Endothelial cell of umbilical vein (primary cell): ENCODE results near the gene CLC. TPM values are rescaled to one million over a fixed set of nuclear protein-coding genes. Genes with fewer than 3 reads are reported as not detected.
"Not testable (repeated sequence)": the region's sequence is repeated elsewhere in the genome, so short reads cannot be mapped to it uniquely, and the experiment has no call there.

Experiments
- BruUV-seq: library from RNA; stranded (reverse); fragments of 400-500 nt; replicated peaks from 2 replicates; lab custom pipeline; 2021; lab: Mats Ljungman, UMichigan
- CTCF ChIA-PET: fragments of 300-600, 350-600 bp; sonication (Branson Sonifier 250); formaldehyde crosslinking; loops from one replicate; lab custom pipeline; 2021; ENCODE audit warnings: antibody characterized with exemption, inconsistent platforms; lab: Charles Lee
- POLR2A ChIA-PET: fragments of 300-600, 350-600 bp; sonication (Branson Sonifier 250); formaldehyde crosslinking; loops from one replicate; lab custom pipeline; 2021; ENCODE audit warnings: antibody characterized with exemption, inconsistent platforms; lab: Charles Lee
- DNase-seq: peaks from one replicate; pipeline ENCODE4 v3.0.0-alpha.2; 2011; ENCODE audit warnings: low read depth, low spot score
- FAIRE-seq: peaks from 2 replicates; lab custom pipeline; 2011; peaks lifted over from hg19 to GRCh38; lab: Jason Lieb, UNC
- H2AFZ ChIP-seq: 2 replicates; pipeline ENCODE4 v1.6.0; 2012; ENCODE audit warnings: low read depth, low read length, control low read depth, inconsistent platforms
- H3K27ac ChIP-seq: 2 replicates; pipeline ENCODE4 v1.5.1; 2011; ENCODE audit warnings: low read depth, mild to moderate bottlenecking, control low read depth, low read length, moderate library complexity; ENCODE audit not compliant: insufficient read depth
- H3K27me3 ChIP-seq, 2 experiments: 2 replicates each; pipeline versions ENCODE4 v1.6.0 to v1.6.1; 2011; ENCODE audit warnings: low read length in 2 of 2, mixed read lengths in 1 of 2; ENCODE audit not compliant: control insufficient read depth in 2 of 2, insufficient read depth in 2 of 2
- H3K36me3 ChIP-seq, 2 experiments: 2 replicates in 1 of 2; 3 replicates in 1 of 2; pipeline ENCODE4 v1.5.1; 2011; ENCODE audit warnings: low read length in 2 of 2, mild to moderate bottlenecking in 1 of 2, moderate library complexity in 1 of 2; ENCODE audit not compliant: control insufficient read depth in 2 of 2, insufficient read depth in 2 of 2; ENCODE audit errors: extremely low read depth in 1 of 2
- H3K4me1 ChIP-seq: 3 replicates; pipeline ENCODE4 v1.5.1; 2011; ENCODE audit warnings: mild to moderate bottlenecking, low read length; ENCODE audit not compliant: control insufficient read depth, insufficient read depth; ENCODE audit errors: extremely low read depth
- H3K4me2 ChIP-seq: 2 replicates; pipeline ENCODE4 v1.6.1; 2011; ENCODE audit warnings: low read length, control low read depth, mixed read lengths; ENCODE audit not compliant: insufficient read depth
- H3K4me3 ChIP-seq, 3 experiments: fragments of 200-600 bp in 1 of 3; sonication (generic), shearing (Covaris generic) in 1 of 3; replicated peaks in 1 of 3; 2 replicates each; pipeline ENCODE4 v1.5.1; 2011 to 2016; ENCODE audit warnings: control low read depth in 3 of 3, low read length in 3 of 3, mild to moderate bottlenecking in 2 of 3, inconsistent platforms in 1 of 3, low read depth in 1 of 3, moderate library complexity in 1 of 3; ENCODE audit not compliant: insufficient read depth in 1 of 3
- H3K79me2 ChIP-seq: 2 replicates; pipeline ENCODE4 v1.6.0; 2012; ENCODE audit warnings: low read length, inconsistent platforms; ENCODE audit not compliant: control insufficient read depth, insufficient read depth
- H3K9ac ChIP-seq: replicated peaks from 2 replicates; pipeline ENCODE3; 2011; ENCODE audit warnings: low read length, control low read depth; ENCODE audit not compliant: insufficient read depth; ENCODE audit errors: extremely low read depth
- H3K9me1 ChIP-seq: replicated peaks from 3 replicates; pipeline ENCODE4 v1.6.0; 2011; ENCODE audit warnings: mild to moderate bottlenecking, low read length; ENCODE audit not compliant: control insufficient read depth, insufficient read depth; ENCODE audit errors: extremely low read depth
- H3K9me3 ChIP-seq: replicated peaks from 2 replicates; pipeline ENCODE4 v1.5.1; 2012; ENCODE audit warnings: low read length, inconsistent platforms; ENCODE audit not compliant: control insufficient read depth, insufficient read depth
- H4K20me1 ChIP-seq: replicated peaks from 2 replicates; pipeline ENCODE3; 2011; ENCODE audit warnings: mild to moderate bottlenecking, low read length; ENCODE audit not compliant: control insufficient read depth, insufficient read depth; ENCODE audit errors: extremely low read depth
- EZH2 ChIP-seq: IDR thresholded peaks from 2 replicates; pipeline ENCODE4 v1.6.1; 2012; ENCODE audit warnings: borderline replicate concordance, low read depth, mild to moderate bottlenecking, moderate library complexity, low read length, inconsistent platforms; ENCODE audit not compliant: severe bottlenecking
- FOS ChIP-seq: IDR thresholded peaks from 2 replicates; pipeline ENCODE4 v1.6.1; 2011; ENCODE audit warnings: mild to moderate bottlenecking, low read length, moderate library complexity, borderline replicate concordance; ENCODE audit not compliant: insufficient read depth
- GATA2 ChIP-seq: IDR thresholded peaks from 2 replicates; pipeline ENCODE4 v1.7.0; 2011; ENCODE audit warnings: low read depth, mild to moderate bottlenecking, moderate library complexity, mixed read lengths, low read length; ENCODE audit not compliant: insufficient read length, insufficient read depth
- JUN ChIP-seq: IDR thresholded peaks from 2 replicates; pipeline ENCODE4 v1.6.1; 2011; ENCODE audit warnings: borderline replicate concordance, low read depth; ENCODE audit not compliant: insufficient read length, insufficient read depth
- MAX ChIP-seq: IDR thresholded peaks from 2 replicates; pipeline ENCODE4 v1.6.1; 2011; ENCODE audit not compliant: insufficient read depth, insufficient read length
- MYC ChIP-seq: IDR thresholded peaks from one replicate; pipeline ENCODE4 v1.6.1; 2011; ENCODE audit warnings: mild to moderate bottlenecking, low read depth, low read length
- POLR2A ChIP-seq: IDR thresholded peaks from 2 replicates; pipeline ENCODE4 v1.6.1; 2012; ENCODE audit warnings: low read depth, mild to moderate bottlenecking, control low read depth, low read length
- POLR2AphosphoS5 ChIP-seq: IDR thresholded peaks from 2 replicates; pipeline ENCODE4 v1.6.1; 2012; ENCODE audit warnings: low read depth, mild to moderate bottlenecking, control low read depth, low read length, moderate library complexity; ENCODE audit not compliant: insufficient read depth
- dilution Hi-C: fragments of 300-500 bp; cut with MboI; formaldehyde crosslinking; loops from one replicate; pipeline ENCODE4 v1.15.0; 2019; ENCODE audit warnings: low sequenced_read_pairs; ENCODE audit not compliant: extremely low pct_ligation_motif_present
- intact Hi-C: fragments of 100-400 bp; cut with micrococcal nuclease; formaldehyde crosslinking; loops from one replicate; pipeline ENCODE4 v1.10.0; 2022
- polyA plus RNA-seq, 4 experiments: library from polyadenylated mRNA; depleted of rRNA in 3 of 4; stranded (reverse) in 3 of 4; unstranded in 1 of 4; fragments of >200 nt; gene quantifications; 2 replicates each; pipeline versions ENCODE4 v1.2.1 to v1.2.3, GENCODE V29; 2011 to 2012; ENCODE audit warnings: missing spikeins in 1 of 4
- total RNA-seq: library from RNA; stranded (reverse); gene quantifications from 2 replicates; pipeline ENCODE4 v1.2.3, GENCODE V29; 2021
- TF ChIP-seq, protein P1 (sequence below), 2 donors: IDR thresholded peaks; 1 replicate in 1 of 2; 2 replicates in 1 of 2; pipeline ENCODE4 v1.5.1; 2011; ENCODE audit warnings: low read length in 2 of 2, mild to moderate bottlenecking in 2 of 2, moderate library complexity in 2 of 2, control low read depth in 1 of 2, inconsistent platforms in 1 of 2, low read depth in 1 of 2; ENCODE audit not compliant: insufficient read depth in 1 of 2; ENCODE audit errors: extremely low read depth in 1 of 2

Gene CLC
- total and polyA plus RNA-seq, 2 donors (not counting 3 experiments of a cell fraction or from before 2014, with no cell fraction given), result not detected

DNA sequence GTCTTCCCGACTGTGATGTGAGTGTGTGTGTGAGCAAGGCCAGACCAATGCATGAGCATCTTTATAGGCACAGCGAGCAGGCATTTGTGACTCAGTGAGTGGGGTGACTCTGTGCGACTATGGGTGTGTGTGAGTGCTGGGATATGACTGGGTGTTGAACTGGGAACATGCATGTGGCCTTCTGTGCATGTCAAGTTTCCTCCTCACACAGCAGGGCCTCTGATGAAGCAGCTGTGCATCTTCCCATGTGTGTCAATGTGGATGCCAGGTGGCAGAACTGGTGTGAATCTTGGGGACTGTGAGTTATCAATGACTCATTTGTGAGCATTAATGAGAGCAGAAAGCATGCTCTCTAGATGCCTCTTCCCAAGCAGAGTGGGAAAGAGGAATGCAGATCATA, 45.7 kb downstream of the CLC start:
- dilution Hi-C loops (no loop called here), intact Hi-C loops (no loop called here)
- H3K27me3 ChIP-seq, result peaks cover 0 to 3% of the 10 kb centered on the region in 2 experiments

GRCh38 chr19:39688637-39689036, 49.2 kb downstream of the CLC start:
- H3K27ac ChIP-seq, H3K4me2 ChIP-seq, DNase-seq, CTCF ChIA-PET, H3K9ac ChIP-seq, POLR2A ChIA-PET, BruUV-seq, H3K4me3 ChIP-seq, H3K36me3 ChIP-seq, H3K79me2 ChIP-seq, FAIRE-seq, H3K9me1 ChIP-seq, H3K27me3 ChIP-seq, H3K9me3 ChIP-seq, H3K4me1 ChIP-seq, H4K20me1 ChIP-seq, H2AFZ ChIP-seq, dilution Hi-C loops, intact Hi-C loops: not testable (repeated sequence)

More for the DNA sequence above, 45.7 kb downstream of the CLC start:
- Histone ChIP-seq H3K9me1 (no peaks in the 10 kb centered on the region), H3K9me3 (no peaks in the 10 kb centered on the region), H3K4me3 (no peak overlapping the region), H3K27ac (no peak overlapping the region), H3K4me1 (no peaks in the 10 kb centered on the region), H3K4me2 (no peak overlapping the region), H3K36me3 (no peaks in the 10 kb centered on the region), H4K20me1 (no peaks in the 10 kb centered on the region), H2AFZ (no peak overlapping the region), H3K79me2 (no peaks in the 10 kb centered on the region), H3K9ac (no peak overlapping the region)
- TF ChIP-seq EZH2, result no peak
- no peak for TF ChIP-seq GATA2
- no peak for TF ChIP-seq POLR2AphosphoS5
- TF ChIP-seq JUN, result no peak
- TF ChIP-seq, protein P1, sequence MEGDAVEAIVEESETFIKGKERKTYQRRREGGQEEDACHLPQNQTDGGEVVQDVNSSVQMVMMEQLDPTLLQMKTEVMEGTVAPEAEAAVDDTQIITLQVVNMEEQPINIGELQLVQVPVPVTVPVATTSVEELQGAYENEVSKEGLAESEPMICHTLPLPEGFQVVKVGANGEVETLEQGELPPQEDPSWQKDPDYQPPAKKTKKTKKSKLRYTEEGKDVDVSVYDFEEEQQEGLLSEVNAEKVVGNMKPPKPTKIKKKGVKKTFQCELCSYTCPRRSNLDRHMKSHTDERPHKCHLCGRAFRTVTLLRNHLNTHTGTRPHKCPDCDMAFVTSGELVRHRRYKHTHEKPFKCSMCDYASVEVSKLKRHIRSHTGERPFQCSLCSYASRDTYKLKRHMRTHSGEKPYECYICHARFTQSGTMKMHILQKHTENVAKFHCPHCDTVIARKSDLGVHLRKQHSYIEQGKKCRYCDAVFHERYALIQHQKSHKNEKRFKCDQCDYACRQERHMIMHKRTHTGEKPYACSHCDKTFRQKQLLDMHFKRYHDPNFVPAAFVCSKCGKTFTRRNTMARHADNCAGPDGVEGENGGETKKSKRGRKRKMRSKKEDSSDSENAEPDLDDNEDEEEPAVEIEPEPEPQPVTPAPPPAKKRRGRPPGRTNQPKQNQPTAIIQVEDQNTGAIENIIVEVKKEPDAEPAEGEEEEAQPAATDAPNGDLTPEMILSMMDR (IDR thresholded peaks at IDR 0.05; ENCODE audit: extremely low read depth in 1 of 2, insufficient read depth in 1 of 2, low read depth in 1 of 2, low read length in 2 of 2), result no peak
- TF ChIP-seq MYC, result no peak
- no peak for TF ChIP-seq MAX
- TF ChIP-seq POLR2A, result no peak
- TF ChIP-seq FOS, result no peak
- ChIA-PET CTCF (no interaction called here), POLR2A (no interaction called here)
- no TSS peak for BruUV-seq
- DNase-seq, result no peak
- FAIRE-seq, result no peak
